LNCAP (cell line): ENCODE measurements around the gene SIX5.

ENCODE experiments used
- TF ChIP-seq, protein P1 (sequence below): fragments of 450-650 bp; IDR thresholded peaks from 2 replicates; pipeline ENCODE4 v1.5.1; 2017; ENCODE audit warnings: mild to moderate bottlenecking

Gene SIX5

DNA sequence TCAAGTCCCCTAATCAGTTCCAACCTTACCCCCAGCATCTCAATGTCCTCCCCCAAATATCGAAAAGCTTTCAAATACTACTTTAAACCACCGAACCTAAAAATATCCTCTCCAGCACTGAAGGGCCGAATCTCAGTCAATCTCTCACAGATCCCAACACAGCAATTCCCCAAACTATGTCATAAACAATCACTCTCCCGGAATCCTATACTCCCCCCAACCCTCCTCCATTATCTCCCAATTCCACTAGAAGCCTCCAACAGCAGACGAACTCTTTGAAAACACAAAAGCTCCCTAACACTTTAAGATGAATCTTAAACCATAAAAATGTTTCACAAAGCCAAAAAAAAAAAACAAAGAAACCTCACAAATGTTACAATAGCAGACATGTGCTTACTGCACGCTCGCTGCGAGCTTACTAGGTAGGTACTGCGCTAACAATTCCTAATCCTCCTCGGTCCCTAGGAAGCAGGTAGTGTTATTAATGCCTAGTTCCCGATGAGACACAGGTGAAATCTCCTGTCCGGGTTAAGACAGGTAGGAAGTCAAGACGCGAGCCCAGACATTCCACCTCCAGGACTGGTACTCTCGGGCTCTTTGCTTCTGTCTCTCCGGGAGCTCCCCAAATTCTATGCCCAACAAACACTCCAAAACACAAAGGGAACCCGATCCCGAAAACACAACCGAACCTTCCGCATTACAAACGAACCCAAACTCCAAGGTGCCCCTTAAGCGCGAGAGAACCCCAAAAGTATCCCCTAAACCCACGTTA lies 52.5 kb downstream of the SIX5 start:
- TF ChIP-seq, protein P1, sequence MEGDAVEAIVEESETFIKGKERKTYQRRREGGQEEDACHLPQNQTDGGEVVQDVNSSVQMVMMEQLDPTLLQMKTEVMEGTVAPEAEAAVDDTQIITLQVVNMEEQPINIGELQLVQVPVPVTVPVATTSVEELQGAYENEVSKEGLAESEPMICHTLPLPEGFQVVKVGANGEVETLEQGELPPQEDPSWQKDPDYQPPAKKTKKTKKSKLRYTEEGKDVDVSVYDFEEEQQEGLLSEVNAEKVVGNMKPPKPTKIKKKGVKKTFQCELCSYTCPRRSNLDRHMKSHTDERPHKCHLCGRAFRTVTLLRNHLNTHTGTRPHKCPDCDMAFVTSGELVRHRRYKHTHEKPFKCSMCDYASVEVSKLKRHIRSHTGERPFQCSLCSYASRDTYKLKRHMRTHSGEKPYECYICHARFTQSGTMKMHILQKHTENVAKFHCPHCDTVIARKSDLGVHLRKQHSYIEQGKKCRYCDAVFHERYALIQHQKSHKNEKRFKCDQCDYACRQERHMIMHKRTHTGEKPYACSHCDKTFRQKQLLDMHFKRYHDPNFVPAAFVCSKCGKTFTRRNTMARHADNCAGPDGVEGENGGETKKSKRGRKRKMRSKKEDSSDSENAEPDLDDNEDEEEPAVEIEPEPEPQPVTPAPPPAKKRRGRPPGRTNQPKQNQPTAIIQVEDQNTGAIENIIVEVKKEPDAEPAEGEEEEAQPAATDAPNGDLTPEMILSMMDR, result no peak

- TF ChIP-seq, protein P1, result no peak
These were observed 53.9 kb downstream of the SIX5 start for GRCh38 chr19:45715139-45715538.
